ENCODE results near the gene PANX1. TPM values are rescaled to one million over a fixed set of nuclear protein-coding genes. Genes with fewer than 3 reads are reported as not detected.

The PANX1 gene
- total RNA-seq, 1 experiment from 2014 or later = 37.5 TPM

DNA sequence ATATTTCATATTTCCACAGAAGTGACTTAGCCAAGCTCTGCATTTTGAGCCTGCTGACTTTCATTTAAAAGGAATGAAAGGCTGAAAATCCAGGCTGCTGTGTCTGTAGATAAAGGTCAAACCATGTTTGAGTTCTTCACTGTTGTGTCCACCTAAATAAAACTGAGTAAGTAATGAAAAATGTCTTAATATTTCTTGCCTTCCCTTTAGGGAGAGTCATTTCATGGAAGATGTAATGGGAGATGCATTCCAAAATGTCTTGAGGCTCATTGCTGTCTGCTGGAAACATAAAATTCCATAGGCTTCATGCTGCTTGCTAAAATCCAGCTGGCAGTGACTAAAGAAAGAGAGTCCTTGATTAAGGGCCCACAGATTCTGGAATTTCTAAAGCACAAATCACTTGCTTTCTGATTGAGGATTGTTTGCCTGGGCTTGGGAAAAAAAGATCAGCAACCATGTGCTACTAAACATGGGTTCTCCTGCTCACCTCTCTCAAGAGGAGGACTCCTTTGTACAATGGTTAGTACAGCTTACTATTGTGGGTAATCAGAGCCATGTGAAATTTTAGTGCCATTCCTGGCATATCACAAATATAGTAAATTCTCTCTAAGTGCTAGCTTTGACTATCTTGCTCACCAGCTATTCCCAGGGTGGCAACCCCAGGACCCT, 56.9 kb downstream of the PANX1 start:
- Histone ChIP-seq H3K56ac (ENCODE audit: insufficient read length, low read depth, low read length) (no peak overlapping the region), H2AFZ (ENCODE audit: low read length) (no peak overlapping the region), H3K4ac (ENCODE audit: low read depth, low read length) (no peak overlapping the region), H3K9ac (ENCODE audit: extremely low read depth, insufficient read length, low read length) (no peak overlapping the region), H4K5ac (ENCODE audit: insufficient read length, low read depth, low read length) (no peak overlapping the region), H2BK20ac (ENCODE audit: low read depth, low read length, poor library complexity, severe bottlenecking) (no peak overlapping the region), H3K18ac (ENCODE audit: insufficient read length, low read depth, low read length) (no peak overlapping the region), H2BK120ac (ENCODE audit: low read depth, low read length, poor library complexity, severe bottlenecking) (no peak overlapping the region), H3T11ph (ENCODE audit: low read length) (no peak overlapping the region), H2BK12ac (ENCODE audit: insufficient read length, low read depth, low read length) (no peak overlapping the region), H3K23me2 (ENCODE audit: insufficient read length, low read depth, low read length, poor library complexity, severe bottlenecking) (no peaks in the 10 kb centered on the region), H2BK15ac (ENCODE audit: low read depth, low read length) (no peak overlapping the region), H3K14ac (ENCODE audit: insufficient read depth, low read length) (no peak overlapping the region), H3K79me2 (ENCODE audit: insufficient read depth, low read length) (no peaks in the 10 kb centered on the region), H3K79me1 (ENCODE audit: insufficient read depth, low read depth, low read length, poor library complexity, severe bottlenecking) (no peaks in the 10 kb centered on the region), H3K9me3 (ENCODE audit: control insufficient read depth, low read depth, low read length) (no peaks in the 10 kb centered on the region), H4K8ac (replicated peaks; ENCODE audit: insufficient read length, low read depth, low read length) (no peak overlapping the region), H4K91ac (ENCODE audit: insufficient read length, low read depth, low read length) (no peak overlapping the region), H3K23ac (ENCODE audit: insufficient read length, low read depth, low read length) (no peak overlapping the region), H3K4me2 (ENCODE audit: insufficient read depth, insufficient read length, low read length) (no peak overlapping the region), H3K27me3 (ENCODE audit: insufficient read depth, low read length) (no peaks in the 10 kb centered on the region), H4K20me1 (ENCODE audit: control insufficient read depth, insufficient read depth, insufficient read length) (no peaks in the 10 kb centered on the region), H3K27ac (ENCODE audit: insufficient read length, low read depth, low read length) (no peak overlapping the region), H2BK5ac (ENCODE audit: insufficient read length, low read length) (no peak overlapping the region), H3K4me1 (ENCODE audit: insufficient read depth, low read length) (0 out of 2 replicates have a peak, but pooled peaks cover 2% of the 10 kb centered on the region), H2AK5ac (ENCODE audit: insufficient read length, low read length) (no peak overlapping the region)
- Mint-ChIP-seq H3K36me3 (ENCODE audit: insufficient read depth in 1 of 3, low read depth in 3 of 3) (peaks cover 10 to 24% (median 18%) of the 10 kb centered on the region in 3 experiments), H3K4me3 (no peak overlapping the region), H3K4me1 (peaks cover 20 to 27% of the 10 kb centered on the region in 2 experiments), H3K27ac (no peak overlapping the region), H3K9me3 (peaks cover 3 to 4% of the 10 kb centered on the region in 2 experiments; a peak in 1 of 5 replicates), H3K27me3 (ENCODE audit: low read depth) (no peaks in the 10 kb centered on the region)
- no peak for DNase-seq
- TF ChIP-seq, protein P1, sequence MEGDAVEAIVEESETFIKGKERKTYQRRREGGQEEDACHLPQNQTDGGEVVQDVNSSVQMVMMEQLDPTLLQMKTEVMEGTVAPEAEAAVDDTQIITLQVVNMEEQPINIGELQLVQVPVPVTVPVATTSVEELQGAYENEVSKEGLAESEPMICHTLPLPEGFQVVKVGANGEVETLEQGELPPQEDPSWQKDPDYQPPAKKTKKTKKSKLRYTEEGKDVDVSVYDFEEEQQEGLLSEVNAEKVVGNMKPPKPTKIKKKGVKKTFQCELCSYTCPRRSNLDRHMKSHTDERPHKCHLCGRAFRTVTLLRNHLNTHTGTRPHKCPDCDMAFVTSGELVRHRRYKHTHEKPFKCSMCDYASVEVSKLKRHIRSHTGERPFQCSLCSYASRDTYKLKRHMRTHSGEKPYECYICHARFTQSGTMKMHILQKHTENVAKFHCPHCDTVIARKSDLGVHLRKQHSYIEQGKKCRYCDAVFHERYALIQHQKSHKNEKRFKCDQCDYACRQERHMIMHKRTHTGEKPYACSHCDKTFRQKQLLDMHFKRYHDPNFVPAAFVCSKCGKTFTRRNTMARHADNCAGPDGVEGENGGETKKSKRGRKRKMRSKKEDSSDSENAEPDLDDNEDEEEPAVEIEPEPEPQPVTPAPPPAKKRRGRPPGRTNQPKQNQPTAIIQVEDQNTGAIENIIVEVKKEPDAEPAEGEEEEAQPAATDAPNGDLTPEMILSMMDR (conservative IDR thresholded peaks at IDR 0.05) = no peak

All from H9 (cell line).